A204.1 (cell line): Measurements from ENCODE around the gene PCDHGC3.
"Not testable (repeated sequence)": the region's sequence is repeated elsewhere in the genome, so short reads cannot be mapped to it uniquely, and the experiment has no call there.

Source experiments
- FAIRE-seq: peaks from 2 replicates; lab custom pipeline; 2012; peaks lifted over from hg19 to GRCh38; lab: Jason Lieb, UNC

The PCDHGC3 gene

GRCh38 chr5:141475625-141476131, at the start of gene PCDHGC3:
PCDHGC3 (plus strand) TSS chr5:141475966; CDS start chr5:141476117, 151 bp downstream.
- peak; percentile 91 for FAIRE-seq

DNA sequence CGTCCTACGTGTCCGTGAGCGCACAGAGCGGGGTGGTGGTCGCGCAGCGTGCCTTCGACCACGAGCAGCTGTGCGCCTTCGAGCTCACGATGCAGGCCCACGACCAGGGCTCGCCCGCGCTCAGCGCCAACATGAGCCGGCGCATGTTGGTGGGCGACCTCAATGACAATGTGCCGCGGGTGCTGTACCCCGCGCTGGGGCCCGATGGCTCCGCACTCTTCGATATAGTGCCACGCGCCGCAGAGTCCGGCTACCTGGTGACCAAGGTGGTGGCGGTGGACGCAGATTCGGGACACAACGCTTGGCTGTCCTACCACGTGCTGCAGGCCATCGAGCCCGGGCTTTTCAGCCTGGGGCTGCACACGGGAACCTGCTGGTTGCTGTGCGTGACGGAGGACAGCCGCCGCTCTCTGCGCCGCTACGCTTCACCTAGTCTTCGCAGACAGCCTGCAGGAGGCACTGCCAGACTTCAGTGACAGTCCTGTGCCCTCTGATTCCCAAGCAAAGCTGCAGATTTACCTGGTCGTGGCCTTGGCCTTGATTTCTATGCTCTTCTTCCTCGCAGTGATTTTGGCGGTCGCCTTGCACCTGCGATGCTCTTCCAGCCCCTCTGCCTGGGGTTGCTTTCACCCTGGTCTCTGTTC, 47.9 kb upstream of the PCDHGC3 start:
- no peak for FAIRE-seq

DNA sequence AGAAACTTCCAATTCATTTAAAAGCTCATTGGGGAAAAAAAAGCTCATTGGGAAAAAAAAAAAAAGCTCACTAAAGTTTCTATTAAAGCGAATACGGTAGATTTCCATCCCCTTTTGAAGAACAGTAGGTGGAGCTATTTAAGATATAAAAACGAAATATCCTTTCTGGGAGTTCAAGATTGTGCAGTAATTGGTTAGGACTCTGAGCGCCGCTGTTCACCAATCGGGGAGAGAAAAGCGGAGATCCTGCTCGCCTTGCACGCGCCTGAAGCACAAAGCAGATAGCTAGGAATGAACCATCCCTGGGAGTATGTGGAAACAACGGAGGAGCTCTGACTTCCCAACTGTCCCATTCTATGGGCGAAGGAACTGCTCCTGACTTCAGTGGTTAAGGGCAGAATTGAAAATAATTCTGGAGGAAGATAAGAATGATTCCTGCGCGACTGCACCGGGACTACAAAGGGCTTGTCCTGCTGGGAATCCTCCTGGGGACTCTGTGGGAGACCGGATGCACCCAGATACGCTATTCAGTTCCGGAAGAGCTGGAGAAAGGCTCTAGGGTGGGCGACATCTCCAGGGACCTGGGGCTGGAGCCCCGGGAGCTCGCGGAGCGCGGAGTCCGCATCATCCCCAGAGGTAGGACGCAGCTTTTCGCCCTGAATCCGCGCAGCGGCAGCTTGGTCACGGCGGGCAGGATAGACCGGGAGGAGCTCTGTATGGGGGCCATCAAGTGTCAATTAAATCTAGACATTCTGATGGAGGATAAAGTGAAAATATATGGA, 45.2 kb upstream of the PCDHGC3 start, which contains the start of gene PCDHGA12:
PCDHGA12 (plus strand) TSS at position 176 of the 782 bp plus-strand sequence; CDS start at position 429, 253 bp downstream.
- no peak for FAIRE-seq

- FAIRE-seq, result no peak
These were observed 44.5 kb upstream of the PCDHGC3 start for GRCh38 chr5:141431286-141431685.

- FAIRE-seq, result not testable (repeated sequence)
These were observed 43.5 kb upstream of the PCDHGC3 start for GRCh38 chr5:141432308-141432707.

- not testable (repeated sequence) for FAIRE-seq
These were observed 43.0 kb upstream of the PCDHGC3 start for GRCh38 chr5:141432726-141433125.

DNA sequence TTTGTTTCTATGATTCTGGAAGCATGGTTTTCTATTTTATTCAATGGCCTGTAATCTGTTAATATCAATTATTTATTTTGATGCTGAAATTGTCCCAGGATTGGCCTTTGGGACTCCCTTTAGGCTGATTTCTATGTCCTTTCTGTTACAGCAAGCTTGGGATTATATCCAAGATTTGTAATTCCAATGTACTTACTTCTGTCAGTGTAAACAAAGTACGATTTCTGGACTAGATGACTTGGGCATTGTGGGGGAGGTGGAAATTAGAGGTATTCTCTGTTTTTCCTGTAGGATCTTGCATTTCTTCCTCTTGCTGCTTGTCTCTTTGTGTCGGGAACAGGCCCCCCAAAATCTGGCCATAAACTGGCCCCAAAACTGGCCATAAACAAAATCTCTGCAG, 41.8 kb upstream of the PCDHGC3 start:
- FAIRE-seq, result no peak

- no peak for FAIRE-seq
These were observed 38.5 kb upstream of the PCDHGC3 start for GRCh38 chr5:141437221-141437620.

GRCh38 chr5:141439411-141440141, 36.2 kb upstream of the PCDHGC3 start:
- FAIRE-seq, result no peak

GRCh38 chr5:141440341-141440740, 35.4 kb upstream of the PCDHGC3 start:
- FAIRE-seq, result no peak

DNA sequence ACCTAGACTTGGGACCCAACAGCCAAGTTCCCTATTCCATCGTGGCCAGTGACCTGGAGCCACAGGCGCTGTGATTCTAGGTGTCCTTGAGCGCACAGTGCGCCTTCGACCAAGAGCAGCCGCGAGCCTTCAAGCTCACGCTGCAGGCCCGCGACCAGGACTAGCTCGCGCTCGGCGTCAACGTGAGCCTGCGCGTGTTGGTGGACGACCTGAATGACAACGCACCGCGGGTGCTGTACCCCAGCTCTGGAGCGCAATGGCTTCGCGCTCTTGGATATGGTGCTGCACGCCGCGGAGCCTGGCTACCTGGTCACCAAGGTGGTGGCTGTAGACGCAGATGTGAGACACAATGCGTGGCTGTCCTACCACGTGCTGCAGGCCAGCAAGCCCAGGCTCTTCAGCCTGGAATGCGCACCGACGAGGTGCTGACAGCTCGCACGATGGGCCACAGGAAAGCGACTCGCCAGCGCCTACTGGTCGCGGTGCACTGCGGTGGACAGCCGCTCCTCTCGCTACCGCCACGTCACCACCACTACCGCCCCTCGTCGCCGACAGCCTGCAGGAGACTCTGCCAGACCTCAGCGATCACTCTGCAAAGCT, 34.1 kb upstream of the PCDHGC3 start:
- FAIRE-seq, result no peak

DNA sequence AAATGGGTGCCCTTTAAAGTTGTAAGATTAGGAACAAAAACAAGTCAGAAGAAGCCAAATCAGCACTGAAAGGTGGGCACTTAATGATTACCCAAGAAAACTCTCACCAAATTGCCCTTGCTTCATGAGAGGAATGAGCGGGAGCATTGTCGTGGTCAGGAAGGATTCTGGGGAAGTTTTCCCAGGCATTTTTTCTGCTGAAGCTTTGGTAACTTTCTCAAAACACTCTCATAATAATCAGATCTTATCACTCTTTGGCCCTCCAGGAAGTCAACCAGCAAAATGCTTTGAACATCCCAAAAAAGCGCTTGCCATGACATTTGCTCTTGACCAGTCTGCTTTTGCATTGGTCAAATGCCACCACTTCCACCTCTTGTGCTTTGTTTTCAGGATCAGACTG, 10.4 kb upstream of the PCDHGC3 start:
- no peak for FAIRE-seq

GRCh38 chr5:141476132-141476911, 556 bp downstream of the PCDHGC3 start:
- FAIRE-seq, result no peak

DNA sequence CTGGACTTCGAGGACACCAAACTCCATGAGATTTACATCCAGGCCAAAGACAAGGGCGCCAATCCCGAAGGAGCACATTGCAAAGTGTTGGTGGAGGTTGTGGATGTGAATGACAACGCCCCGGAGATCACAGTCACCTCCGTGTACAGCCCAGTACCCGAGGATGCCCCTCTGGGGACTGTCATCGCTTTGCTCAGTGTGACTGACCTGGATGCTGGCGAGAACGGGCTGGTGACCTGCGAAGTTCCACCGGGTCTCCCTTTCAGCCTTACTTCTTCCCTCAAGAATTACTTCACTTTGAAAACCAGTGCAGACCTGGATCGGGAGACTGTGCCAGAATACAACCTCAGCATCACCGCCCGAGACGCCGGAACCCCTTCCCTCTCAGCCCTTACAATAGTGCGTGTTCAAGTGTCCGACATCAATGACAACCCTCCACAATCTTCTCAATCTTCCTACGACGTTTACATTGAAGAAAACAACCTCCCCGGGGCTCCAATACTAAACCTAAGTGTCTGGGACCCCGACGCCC, 1.3 kb downstream of the PCDHGC3 start:
- no peak for FAIRE-seq

DNA sequence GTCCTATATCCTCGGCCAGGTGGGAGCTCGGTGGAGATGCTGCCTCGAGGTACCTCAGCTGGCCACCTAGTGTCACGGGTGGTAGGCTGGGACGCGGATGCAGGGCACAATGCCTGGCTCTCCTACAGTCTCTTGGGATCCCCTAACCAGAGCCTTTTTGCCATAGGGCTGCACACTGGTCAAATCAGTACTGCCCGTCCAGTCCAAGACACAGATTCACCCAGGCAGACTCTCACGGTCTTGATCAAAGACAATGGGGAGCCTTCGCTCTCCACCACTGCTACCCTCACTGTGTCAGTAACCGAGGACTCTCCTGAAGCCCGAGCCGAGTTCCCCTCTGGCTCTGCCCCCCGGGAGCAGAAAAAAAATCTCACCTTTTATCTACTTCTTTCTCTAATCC, 2.0 kb downstream of the PCDHGC3 start:
- FAIRE-seq, result no peak

DNA sequence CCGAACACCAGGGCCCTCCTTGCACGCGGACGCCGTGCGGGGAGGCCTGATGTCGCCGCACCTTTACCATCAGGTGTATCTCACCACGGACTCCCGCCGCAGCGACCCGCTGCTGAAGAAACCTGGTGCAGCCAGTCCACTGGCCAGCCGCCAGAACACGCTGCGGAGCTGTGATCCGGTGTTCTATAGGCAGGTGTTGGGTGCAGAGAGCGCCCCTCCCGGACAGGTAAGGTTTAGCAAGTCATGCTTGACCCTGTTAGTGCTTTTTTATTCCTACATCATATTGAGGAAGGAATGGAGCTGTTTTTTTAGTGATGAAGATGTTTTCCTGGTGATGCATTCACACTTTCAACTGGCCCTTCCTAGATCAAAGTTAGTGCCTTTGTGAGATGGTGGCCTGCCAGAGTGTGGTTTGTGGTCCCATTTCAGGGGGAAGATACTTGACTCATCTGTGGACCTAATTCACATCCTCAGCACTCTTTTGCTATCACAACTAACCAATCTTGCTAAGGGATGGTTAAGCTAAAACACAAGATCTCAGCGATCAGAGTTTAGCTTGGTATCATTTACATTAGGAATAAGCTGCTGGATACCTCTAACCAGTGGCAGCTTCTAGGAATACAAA, 2.7 kb downstream of the PCDHGC3 start:
- FAIRE-seq, result no peak

DNA sequence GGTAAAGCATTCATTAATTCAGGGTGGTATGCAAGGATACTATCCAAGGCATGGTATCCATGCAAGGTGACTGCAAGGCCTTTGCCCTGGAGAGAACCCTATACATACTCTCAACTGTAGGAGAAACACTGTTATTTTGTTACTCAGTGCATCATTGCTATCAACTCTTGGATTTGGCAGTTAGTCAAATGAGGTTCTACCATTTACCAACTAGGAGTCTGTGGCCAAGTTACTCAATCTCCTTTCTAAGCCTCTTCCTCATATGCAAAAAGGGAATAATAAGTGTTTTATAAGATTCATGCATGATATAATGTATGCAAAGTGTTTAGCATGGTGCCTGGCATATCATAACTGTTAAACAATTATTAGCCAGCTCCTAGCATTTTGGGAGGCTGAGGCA, 4.0 kb downstream of the PCDHGC3 start:
- no peak for FAIRE-seq

DNA sequence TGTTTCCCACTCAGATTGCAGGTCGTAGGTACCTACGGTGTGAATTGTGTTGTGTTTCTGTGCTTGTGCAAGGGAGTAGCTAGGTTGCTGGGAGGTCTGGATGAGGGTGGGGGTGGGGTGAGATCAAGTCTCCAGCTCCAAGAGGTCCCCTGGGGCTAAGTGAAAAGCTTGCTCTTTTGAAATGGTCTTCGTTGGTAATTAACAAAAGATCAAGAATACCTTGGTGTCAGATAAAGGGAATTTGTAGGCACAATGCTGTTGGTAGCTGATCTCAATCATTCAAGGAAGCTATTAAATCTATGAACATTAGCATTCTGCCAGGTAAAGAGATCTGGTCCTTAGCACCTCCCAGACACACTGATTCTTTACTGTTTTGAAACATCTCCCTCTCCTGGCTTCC, 8.1 kb downstream of the PCDHGC3 start:
- no peak for FAIRE-seq

GRCh38 chr5:141484310-141484640, 8.5 kb downstream of the PCDHGC3 start:
- no peak for FAIRE-seq

- no peak for FAIRE-seq
These were observed 9.0 kb downstream of the PCDHGC3 start, which contains the start of gene PCDHGC4 for GRCh38 chr5:141484641-141485311. PCDHGC4 (plus strand) TSS chr5:141485030; CDS start chr5:141485174, 144 bp downstream.
